Gastroesophageal sphincter (tissue), 4 donors: ENCODE measurements around the gene METTL25B. TPM values are rescaled to one million over a fixed set of nuclear protein-coding genes. Genes with fewer than 3 reads are reported as not detected.

Experiments used
- ATAC-seq: fragments of 150-250 bp; one replicate; pipeline ENCODE4 v1.9.1; 2016; ENCODE audit warnings: mild to moderate bottlenecking, moderate library complexity
- H3K27ac ChIP-seq, 4 donors: fragments of 200-600 bp; sonication (generic) in 3 of 4; 1 replicate in 3 of 4; 2 replicates in 1 of 4; pipeline ENCODE4 v1.5.1; 2016 to 2019
- H3K27me3 ChIP-seq: fragments of 200-600 bp; sonication (generic); one replicate; pipeline ENCODE4 v1.5.1; 2019
- H3K36me3 ChIP-seq, 2 donors: fragments of 200-600 bp; sonication (generic); one replicate each; pipeline ENCODE4 v1.5.1; 2019; ENCODE audit warnings: control low read depth in 1 of 2
- H3K4me1 ChIP-seq, 3 donors: fragments of 200-600 bp; sonication (generic); 1 replicate in 2 of 3; 2 replicates in 1 of 3; pipeline ENCODE4 v1.5.1; 2016 to 2019; ENCODE audit warnings: control low read depth in 2 of 3
- H3K4me3 ChIP-seq, 2 donors: fragments of 200-600 bp; sonication (generic); one replicate each; pipeline ENCODE4 v1.5.1; 2019; ENCODE audit warnings: mild to moderate bottlenecking in 1 of 2, moderate library complexity in 1 of 2
- H3K9me3 ChIP-seq, 3 donors: fragments of 200-600 bp; sonication (generic); one replicate each; pipeline ENCODE4 v1.5.1; 2017 to 2019; ENCODE audit warnings: control low read depth in 2 of 3
- EP300 ChIP-seq: sonication (generic); formaldehyde crosslinking; IDR thresholded peaks from one replicate; pipeline ENCODE4 v1.6.1; 2017; ENCODE audit warnings: antibody characterized with exemption, mild to moderate bottlenecking
- POLR2A ChIP-seq, 2 donors: fragments of 450-650 bp; IDR thresholded peaks; one replicate each; pipeline ENCODE4 v1.6.1; 2017; ENCODE audit warnings: antibody characterized with exemption in 2 of 2, mild to moderate bottlenecking in 2 of 2, moderate library complexity in 1 of 2
- POLR2AphosphoS5 ChIP-seq: sonication (generic); formaldehyde crosslinking; IDR thresholded peaks from one replicate; pipeline ENCODE4 v1.6.1; 2017; ENCODE audit warnings: antibody characterized with exemption
- WGBS, 2 donors: methylation state at CpG; one replicate each; pipeline ENCODE4 v1.1.5; 2018; ENCODE audit warnings: low coverage in 1 of 2; 5-methylcytosine and 5-hydroxymethylcytosine counted together
- total RNA-seq, 4 donors: library from RNA; depleted of rRNA; stranded (reverse); fragments of >200 nt; gene quantifications; one replicate each; pipeline ENCODE4 v1.1.0, GENCODE V29; 2016
- TF ChIP-seq, protein P1 (sequence below), 4 experiments: fragments of 200-600 bp in 2 of 4; fragments of 450-650 bp in 2 of 4; sonication (generic) in 1 of 4; IDR thresholded peaks; one replicate each; pipeline ENCODE4 v1.5.1; 2017 to 2019; ENCODE audit warnings: antibody characterized with exemption in 4 of 4, mild to moderate bottlenecking in 2 of 4, moderate library complexity in 2 of 4

METTL25B gene
- total RNA-seq, 4 donors from 2014 or later: 8.4 to 29.0 (median 17.4) TPM

- TF ChIP-seq EP300 (no peak), POLR2A (IDR thresholded peaks at IDR 0.05) (no peak), POLR2AphosphoS5 (no peak)
- no peak overlapping the region for H3K4me3 ChIP-seq
- H3K4me1 ChIP-seq: peaks cover 3 to 27% (median 15%) of the 10 kb centered on the region in 3 donors
- H3K27ac ChIP-seq: no peak overlapping the region
- WGBS, 2 donors: 83% methylated on average over 1 of the region's 2 CpGs; no CpG with 5 or more reads in 1 of the 2 donors
- no peaks in the 10 kb centered on the region for H3K27me3 ChIP-seq
- no peak for ATAC-seq
- H3K9me3 ChIP-seq: no peaks in the 10 kb centered on the region
- H3K36me3 ChIP-seq: peaks cover 0 to 64% of the 10 kb centered on the region in 2 donors
Measured at GRCh38 chr1:156721131-156721530, 7.1 kb upstream of the METTL25B start.

GRCh38 chr1:156721535-156721934 is 6.7 kb upstream of the METTL25B start:
- ATAC-seq: no peak
- peaks cover 0 to 64% of the 10 kb centered on the region in 2 donors for H3K36me3 ChIP-seq
- WGBS, 2 donors: 70 to 92% methylated on average over 2 of the region's 4 CpGs

DNA sequence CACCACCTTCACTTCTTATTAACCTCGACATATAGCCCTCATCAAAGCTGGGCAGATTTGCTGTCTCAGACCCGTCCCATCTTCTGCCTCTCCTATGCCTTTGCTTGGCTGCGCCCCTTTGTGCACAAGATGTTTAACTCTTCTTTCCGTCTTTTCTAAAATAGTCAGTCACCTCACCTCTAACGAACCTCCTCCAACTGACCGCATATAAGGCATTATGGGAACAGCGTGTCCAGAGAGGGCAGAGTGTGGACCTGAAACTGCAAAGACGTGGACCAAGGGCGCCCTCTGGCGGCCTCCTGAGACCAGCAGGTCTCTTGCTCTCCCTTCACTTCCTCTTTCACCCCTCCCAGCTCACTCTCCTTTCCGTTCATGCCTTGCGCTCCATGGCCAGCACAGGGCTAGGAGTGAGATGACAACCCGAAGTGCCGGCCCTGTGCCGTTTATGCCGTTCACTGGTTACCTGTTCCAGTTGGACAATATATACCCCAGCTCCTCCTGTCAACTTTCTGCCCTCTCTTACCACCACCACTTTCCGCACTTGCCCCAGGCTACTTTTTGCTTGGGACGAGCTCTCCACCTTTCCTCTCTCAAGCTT is 2.5 kb upstream of the METTL25B start:
- TF ChIP-seq, protein P1, sequence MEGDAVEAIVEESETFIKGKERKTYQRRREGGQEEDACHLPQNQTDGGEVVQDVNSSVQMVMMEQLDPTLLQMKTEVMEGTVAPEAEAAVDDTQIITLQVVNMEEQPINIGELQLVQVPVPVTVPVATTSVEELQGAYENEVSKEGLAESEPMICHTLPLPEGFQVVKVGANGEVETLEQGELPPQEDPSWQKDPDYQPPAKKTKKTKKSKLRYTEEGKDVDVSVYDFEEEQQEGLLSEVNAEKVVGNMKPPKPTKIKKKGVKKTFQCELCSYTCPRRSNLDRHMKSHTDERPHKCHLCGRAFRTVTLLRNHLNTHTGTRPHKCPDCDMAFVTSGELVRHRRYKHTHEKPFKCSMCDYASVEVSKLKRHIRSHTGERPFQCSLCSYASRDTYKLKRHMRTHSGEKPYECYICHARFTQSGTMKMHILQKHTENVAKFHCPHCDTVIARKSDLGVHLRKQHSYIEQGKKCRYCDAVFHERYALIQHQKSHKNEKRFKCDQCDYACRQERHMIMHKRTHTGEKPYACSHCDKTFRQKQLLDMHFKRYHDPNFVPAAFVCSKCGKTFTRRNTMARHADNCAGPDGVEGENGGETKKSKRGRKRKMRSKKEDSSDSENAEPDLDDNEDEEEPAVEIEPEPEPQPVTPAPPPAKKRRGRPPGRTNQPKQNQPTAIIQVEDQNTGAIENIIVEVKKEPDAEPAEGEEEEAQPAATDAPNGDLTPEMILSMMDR (IDR thresholded peaks at IDR 0.05): peak; percentile 83 to 98 (median 94)
- peak; percentile 31 for TF ChIP-seq POLR2AphosphoS5
- TF ChIP-seq POLR2A (IDR thresholded peaks at IDR 0.05): no peak
- H3K36me3 ChIP-seq: peaks cover 0 to 39% of the 10 kb centered on the region in 2 donors
- H3K4me1 ChIP-seq: peaks cover 15 to 59% (median 36%) of the 10 kb centered on the region in 3 donors
- H3K9me3 ChIP-seq: no peaks in the 10 kb centered on the region
- peak overlapping the region in 2 of 4 donors; percentile 18 to 98 for H3K27ac ChIP-seq
- WGBS, 2 donors: 8 to 12% methylated on average over 12 to 18 of the region's 18 CpGs
- no peaks in the 10 kb centered on the region for H3K27me3 ChIP-seq
- peak overlapping the region in 1 of 2 donors; percentile 85 for H3K4me3 ChIP-seq
- ATAC-seq: peak; percentile 53

More at GRCh38 chr1:156721535-156721934, 6.7 kb upstream of the METTL25B start:
- Histone ChIP-seq H3K4me3 (no peak overlapping the region), H3K27me3 (no peaks in the 10 kb centered on the region), H3K27ac (no peak overlapping the region), H3K9me3 (no peaks in the 10 kb centered on the region), H3K4me1 (peaks cover 6 to 31% (median 19%) of the 10 kb centered on the region in 3 donors)
- TF ChIP-seq, protein P1 (IDR thresholded peaks at IDR 0.05): no peak
- no peak for TF ChIP-seq EP300
- TF ChIP-seq POLR2A (IDR thresholded peaks at IDR 0.05): no peak
- no peak for TF ChIP-seq POLR2AphosphoS5

- 25 to 50% methylated on average over 6 to 11 of the region's 15 CpGs for WGBS, 2 donors
- H3K4me1 ChIP-seq: peaks cover 15 to 59% (median 36%) of the 10 kb centered on the region in 3 donors
- TF ChIP-seq, protein P1 (IDR thresholded peaks at IDR 0.05): peak in 3 of 4 experiments; percentile 34 to 50 (median 38)
- no peak for TF ChIP-seq POLR2AphosphoS5
- ATAC-seq: no peak
- H3K36me3 ChIP-seq: peaks cover 0 to 34% of the 10 kb centered on the region in 2 donors
- no peaks in the 10 kb centered on the region for H3K27me3 ChIP-seq
- H3K9me3 ChIP-seq: no peaks in the 10 kb centered on the region
- H3K4me3 ChIP-seq: peak overlapping the region in 1 of 2 donors; percentile 85
- H3K27ac ChIP-seq: peak overlapping the region in 1 of 4 donors; percentile 98
Measured at GRCh38 chr1:156726549-156727226, 1.6 kb upstream of the METTL25B start.

- H3K4me3 ChIP-seq: peak overlapping the region; percentile 85 to 87
- H3K9me3 ChIP-seq: no peaks in the 10 kb centered on the region
- WGBS, 2 donors: 13% methylated on average over 3 of the region's 7 CpGs
- no peak for ATAC-seq
- TF ChIP-seq POLR2AphosphoS5 (no peak), EP300 (no peak), POLR2A (IDR thresholded peaks at IDR 0.05) (no peak)
- TF ChIP-seq, protein P1 (IDR thresholded peaks at IDR 0.05): no peak
- H3K4me1 ChIP-seq: peaks cover 15 to 59% (median 36%) of the 10 kb centered on the region in 3 donors
- peaks cover 0 to 34% of the 10 kb centered on the region in 2 donors for H3K36me3 ChIP-seq
- H3K27me3 ChIP-seq: no peaks in the 10 kb centered on the region
- peak overlapping the region; percentile 98 to 99 (median 98) for H3K27ac ChIP-seq
Measured at GRCh38 chr1:156727492-156727891, 777 bp upstream of the METTL25B start.
